IMR-90 (cell line): ENCODE measurements around the gene ATG2A.

Source experiments
- CEBPB ChIP-seq: IDR thresholded peaks from 2 replicates; pipeline ENCODE4 v1.6.1; 2012; ENCODE audit warnings: low read depth, low read length, improper control_type of control experiment
- CHD1 ChIP-seq: IDR thresholded peaks from 2 replicates; pipeline ENCODE4 v1.6.1; 2012; ENCODE audit warnings: low read depth, low read length, improper control_type of control experiment
- MXI1 ChIP-seq: IDR thresholded peaks from 2 replicates; pipeline ENCODE4 v1.6.1; 2012; ENCODE audit warnings: low read depth, mild to moderate bottlenecking, low read length, moderate library complexity, borderline replicate concordance
- POLR2A ChIP-seq: IDR thresholded peaks from 2 replicates; pipeline ENCODE4 v1.6.1; 2012; ENCODE audit warnings: mild to moderate bottlenecking, low read depth, low read length
- RAD21 ChIP-seq: IDR thresholded peaks from 2 replicates; pipeline ENCODE4 v1.6.1; 2012; ENCODE audit warnings: low read length, improper control_type of control experiment
- SMC3 ChIP-seq: fragments of 150-350 bp; IDR thresholded peaks from 2 replicates; pipeline ENCODE4 v1.6.1; 2016; ENCODE audit warnings: low read depth, mild to moderate bottlenecking, antibody characterized with exemption, low read length, moderate library complexity
- TF ChIP-seq, protein P1 (sequence below): fragments of 150-350 bp; IDR thresholded peaks from 2 replicates; pipeline ENCODE4 v1.6.1; 2017; ENCODE audit warnings: mild to moderate bottlenecking, antibody characterized with exemption, low read length, low read depth
- TF ChIP-seq, protein P2 (sequence below): conservative IDR thresholded peaks from 2 replicates; pipeline ENCODE4 v1.5.1; 2012; ENCODE audit warnings: mild to moderate bottlenecking, low read depth, low read length, improper control_type of control experiment

DNA sequence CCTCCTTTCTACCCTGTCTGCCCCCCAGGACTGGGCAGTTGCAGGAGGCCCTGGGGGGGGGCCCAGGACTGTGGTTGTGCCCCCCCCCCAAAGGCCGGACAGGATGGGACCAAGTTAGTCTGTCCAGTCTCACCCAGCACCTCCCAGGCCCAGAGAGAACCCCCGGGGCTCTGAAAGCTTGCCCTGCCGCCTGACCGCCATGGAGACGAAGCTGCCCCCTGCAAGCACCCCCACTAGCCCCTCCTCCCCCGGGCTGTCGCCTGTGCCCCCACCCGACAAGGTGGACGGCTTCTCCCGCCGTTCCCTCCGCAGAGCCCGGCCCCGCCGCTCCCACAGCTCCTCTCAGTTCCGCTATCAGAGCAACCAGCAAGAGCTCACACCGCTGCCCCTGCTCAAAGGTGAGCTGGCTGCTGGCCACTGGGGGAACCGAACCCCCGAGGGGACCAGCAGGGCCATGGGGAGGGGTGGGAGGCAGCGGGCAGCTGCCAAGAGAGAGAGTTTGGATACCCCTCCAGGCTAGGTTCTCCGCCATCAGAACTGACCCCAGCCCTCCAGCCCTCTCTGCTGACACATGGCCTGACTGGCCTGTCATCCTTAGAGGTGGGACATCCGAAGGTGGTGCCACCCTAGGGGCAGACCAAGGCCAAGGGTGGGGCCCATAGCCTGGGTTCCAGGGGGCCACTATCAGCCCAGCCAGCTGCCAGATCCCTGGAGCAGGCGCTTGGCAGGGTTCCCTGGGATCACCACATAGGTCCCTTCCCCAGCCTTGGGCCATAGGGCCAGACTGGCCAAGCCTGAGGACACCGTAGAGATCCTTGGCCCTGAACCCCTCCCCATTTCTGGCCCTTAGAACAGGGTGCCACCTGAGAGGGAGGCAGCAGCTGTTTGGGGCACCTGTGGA lies 8.8 kb upstream of the ATG2A start:
- TF ChIP-seq, protein P1, sequence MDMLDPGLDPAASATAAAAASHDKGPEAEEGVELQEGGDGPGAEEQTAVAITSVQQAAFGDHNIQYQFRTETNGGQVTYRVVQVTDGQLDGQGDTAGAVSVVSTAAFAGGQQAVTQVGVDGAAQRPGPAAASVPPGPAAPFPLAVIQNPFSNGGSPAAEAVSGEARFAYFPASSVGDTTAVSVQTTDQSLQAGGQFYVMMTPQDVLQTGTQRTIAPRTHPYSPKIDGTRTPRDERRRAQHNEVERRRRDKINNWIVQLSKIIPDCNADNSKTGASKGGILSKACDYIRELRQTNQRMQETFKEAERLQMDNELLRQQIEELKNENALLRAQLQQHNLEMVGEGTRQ, result no peak
- TF ChIP-seq, protein P2, sequence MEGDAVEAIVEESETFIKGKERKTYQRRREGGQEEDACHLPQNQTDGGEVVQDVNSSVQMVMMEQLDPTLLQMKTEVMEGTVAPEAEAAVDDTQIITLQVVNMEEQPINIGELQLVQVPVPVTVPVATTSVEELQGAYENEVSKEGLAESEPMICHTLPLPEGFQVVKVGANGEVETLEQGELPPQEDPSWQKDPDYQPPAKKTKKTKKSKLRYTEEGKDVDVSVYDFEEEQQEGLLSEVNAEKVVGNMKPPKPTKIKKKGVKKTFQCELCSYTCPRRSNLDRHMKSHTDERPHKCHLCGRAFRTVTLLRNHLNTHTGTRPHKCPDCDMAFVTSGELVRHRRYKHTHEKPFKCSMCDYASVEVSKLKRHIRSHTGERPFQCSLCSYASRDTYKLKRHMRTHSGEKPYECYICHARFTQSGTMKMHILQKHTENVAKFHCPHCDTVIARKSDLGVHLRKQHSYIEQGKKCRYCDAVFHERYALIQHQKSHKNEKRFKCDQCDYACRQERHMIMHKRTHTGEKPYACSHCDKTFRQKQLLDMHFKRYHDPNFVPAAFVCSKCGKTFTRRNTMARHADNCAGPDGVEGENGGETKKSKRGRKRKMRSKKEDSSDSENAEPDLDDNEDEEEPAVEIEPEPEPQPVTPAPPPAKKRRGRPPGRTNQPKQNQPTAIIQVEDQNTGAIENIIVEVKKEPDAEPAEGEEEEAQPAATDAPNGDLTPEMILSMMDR, result no peak
- TF ChIP-seq MXI1 (no peak), RAD21 (no peak), POLR2A (no peak), CHD1 (no peak), SMC3 (no peak), CEBPB (no peak)
